Kidney (tissue), 14 donors: ENCODE results near the gene OAS3. TPM values are rescaled to one million over a fixed set of nuclear protein-coding genes. Genes with fewer than 3 reads are reported as not detected.
"Not testable (repeated sequence)": the region's sequence is repeated elsewhere in the genome, so short reads cannot be mapped to it uniquely, and the experiment has no call there.

Source experiments
- DNase-seq, 5 donors: peaks; one replicate each; pipeline ENCODE4 v3.0.0-alpha.2; 2013 to 2020
- FAIRE-seq: peaks from 2 replicates; lab custom pipeline; 2012; peaks lifted over from hg19 to GRCh38; lab: Jason Lieb, UNC
- H3K27ac ChIP-seq, 2 donors: one replicate each; pipeline ENCODE4 v1.7.0; 2013; ENCODE audit warnings: low read depth in 2 of 2, low read length in 2 of 2, inconsistent platforms in 1 of 2
- H3K27me3 ChIP-seq: one replicate; pipeline ENCODE4 v1.7.1; 2013; ENCODE audit warnings: low read length, inconsistent platforms; ENCODE audit not compliant: control insufficient read depth, insufficient read depth
- H3K36me3 ChIP-seq, 3 donors: one replicate each; pipeline versions ENCODE4 v1.7.0 to v1.7.1; 2013; ENCODE audit warnings: low read length in 3 of 3, control low read depth in 1 of 3, inconsistent platforms in 1 of 3; ENCODE audit not compliant: insufficient read depth in 3 of 3, control insufficient read depth in 2 of 3
- H3K4me1 ChIP-seq, 3 donors: one replicate each; pipeline versions ENCODE4 v1.7.0 to v1.7.1; 2013; ENCODE audit warnings: low read length in 3 of 3, inconsistent platforms in 1 of 3, low read depth in 1 of 3; ENCODE audit not compliant: control insufficient read depth in 2 of 3, insufficient read depth in 2 of 3
- H3K4me3 ChIP-seq, 3 donors: one replicate each; pipeline versions ENCODE4 v1.7.0 to v1.8.1; 2013; ENCODE audit warnings: low read length in 3 of 3, control low read depth in 1 of 3, inconsistent platforms in 1 of 3
- H3K9ac ChIP-seq, 3 donors: one replicate each; pipeline versions ENCODE4 v1.7.0 to v1.7.1; 2013; ENCODE audit warnings: low read length in 3 of 3, control low read depth in 1 of 3, inconsistent platforms in 1 of 3
- H3K9me3 ChIP-seq, 3 donors: one replicate each; pipeline versions ENCODE4 v1.7.0 to v1.7.1; 2013; ENCODE audit warnings: low read length in 3 of 3, control low read depth in 1 of 3, inconsistent platforms in 1 of 3; ENCODE audit not compliant: control insufficient read depth in 2 of 3, insufficient read depth in 1 of 3
- intact Hi-C: fragments of 100-400 bp; cut with DNase I; formaldehyde crosslinking; loops from one replicate; pipeline ENCODE4 v1.11.1; 2022
- polyA plus RNA-seq: library from polyadenylated mRNA; stranded (reverse); fragments of 350-450 nt; fragmentation: Illumina TruSeq; extraction: RNeasy Lipid Tissue Mini Kit (QIAGEN cat#74804); gene quantifications from one replicate; pipeline ENCODE4 v1.2.3, GENCODE V29; 2014; ENCODE audit warnings: low read depth, low replicate concordance; ENCODE audit not compliant: insufficient read depth
- total RNA-seq: library from RNA; stranded (reverse); fragmentation: NEBNext Ultra II Directional; extraction: Animal tissue kit (Norgen Biotek cat#: 25700); gene quantifications from one replicate; pipeline ENCODE4 v1.2.1, GENCODE V29; 2021
- TF ChIP-seq, protein P1 (sequence below): IDR thresholded peaks from 3 replicates; pipeline ENCODE4 v1.5.1; 2012; ENCODE audit warnings: mild to moderate bottlenecking, moderate library complexity, borderline replicate concordance; ENCODE audit not compliant: insufficient read depth; ENCODE audit errors: extremely low read depth
- donor health status: control.
- donor health status: control.
- donor health status: control.
- donor health status: control.
- donor health status: control.
- donor health status: DM: yes; HTN: yes; CAD: no.
- donor health status: Normal renal cell carcinoma (clear cell type).

Gene OAS3
- total and polyA plus RNA-seq, 2 donors from 2014 or later, result 2.5 to 15.6 TPM

DNA sequence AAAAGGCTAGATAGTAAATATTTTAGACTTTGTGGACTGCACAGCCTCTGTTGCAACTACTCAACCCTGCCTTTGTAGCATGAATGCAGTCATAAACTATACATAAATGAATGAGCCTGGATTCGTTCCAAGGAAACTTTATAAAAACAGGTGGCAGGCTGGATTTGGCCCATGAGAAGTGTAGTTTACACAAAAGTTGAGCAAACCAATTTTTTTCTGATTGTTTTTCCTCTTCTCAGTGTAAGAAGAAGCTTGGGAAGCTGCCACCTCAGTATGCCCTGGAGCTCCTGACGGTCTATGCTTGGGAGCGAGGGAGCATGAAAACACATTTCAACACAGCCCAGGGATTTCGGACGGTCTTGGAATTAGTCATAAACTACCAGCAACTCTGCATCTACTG, 22.0 kb upstream of the OAS3 start:
- no peak overlapping the region for H3K9ac ChIP-seq
- intact Hi-C loops, result no loop called here
- H3K4me1 ChIP-seq, result no peaks in the 10 kb centered on the region
- FAIRE-seq (no peak), DNase-seq (peak in 2 of 5 donors; percentile 49 to 68)
- TF ChIP-seq, protein P1, sequence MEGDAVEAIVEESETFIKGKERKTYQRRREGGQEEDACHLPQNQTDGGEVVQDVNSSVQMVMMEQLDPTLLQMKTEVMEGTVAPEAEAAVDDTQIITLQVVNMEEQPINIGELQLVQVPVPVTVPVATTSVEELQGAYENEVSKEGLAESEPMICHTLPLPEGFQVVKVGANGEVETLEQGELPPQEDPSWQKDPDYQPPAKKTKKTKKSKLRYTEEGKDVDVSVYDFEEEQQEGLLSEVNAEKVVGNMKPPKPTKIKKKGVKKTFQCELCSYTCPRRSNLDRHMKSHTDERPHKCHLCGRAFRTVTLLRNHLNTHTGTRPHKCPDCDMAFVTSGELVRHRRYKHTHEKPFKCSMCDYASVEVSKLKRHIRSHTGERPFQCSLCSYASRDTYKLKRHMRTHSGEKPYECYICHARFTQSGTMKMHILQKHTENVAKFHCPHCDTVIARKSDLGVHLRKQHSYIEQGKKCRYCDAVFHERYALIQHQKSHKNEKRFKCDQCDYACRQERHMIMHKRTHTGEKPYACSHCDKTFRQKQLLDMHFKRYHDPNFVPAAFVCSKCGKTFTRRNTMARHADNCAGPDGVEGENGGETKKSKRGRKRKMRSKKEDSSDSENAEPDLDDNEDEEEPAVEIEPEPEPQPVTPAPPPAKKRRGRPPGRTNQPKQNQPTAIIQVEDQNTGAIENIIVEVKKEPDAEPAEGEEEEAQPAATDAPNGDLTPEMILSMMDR, result no peak
- H3K27ac ChIP-seq, result no peak overlapping the region
- peaks cover 0 to 10% (median 0%) of the 10 kb centered on the region in 3 donors for H3K9me3 ChIP-seq
- H3K4me3 ChIP-seq, result no peak overlapping the region
- no peaks in the 10 kb centered on the region for H3K27me3 ChIP-seq
- H3K36me3 ChIP-seq, result peaks cover 0 to 9% (median 6%) of the 10 kb centered on the region in 3 donors

DNA sequence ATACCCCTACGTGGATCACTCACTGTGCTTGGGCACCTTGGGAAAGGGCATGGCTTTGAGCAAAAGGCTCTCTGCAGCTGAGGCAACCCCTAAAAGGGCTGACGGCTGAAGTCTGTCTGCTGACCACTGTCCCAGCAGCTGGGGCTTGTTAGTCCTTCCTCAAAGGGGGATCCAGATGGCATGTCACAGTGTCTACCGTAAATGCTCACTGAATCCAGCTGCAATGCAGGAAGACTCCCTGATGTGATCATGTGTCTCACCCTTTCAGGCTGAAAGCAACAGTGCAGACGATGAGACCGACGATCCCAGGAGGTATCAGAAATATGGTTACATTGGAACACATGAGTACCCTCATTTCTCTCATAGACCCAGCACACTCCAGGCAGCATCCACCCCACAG, 19.2 kb upstream of the OAS3 start:
- TF ChIP-seq, protein P1, result no peak
- no peak for FAIRE-seq

DNA sequence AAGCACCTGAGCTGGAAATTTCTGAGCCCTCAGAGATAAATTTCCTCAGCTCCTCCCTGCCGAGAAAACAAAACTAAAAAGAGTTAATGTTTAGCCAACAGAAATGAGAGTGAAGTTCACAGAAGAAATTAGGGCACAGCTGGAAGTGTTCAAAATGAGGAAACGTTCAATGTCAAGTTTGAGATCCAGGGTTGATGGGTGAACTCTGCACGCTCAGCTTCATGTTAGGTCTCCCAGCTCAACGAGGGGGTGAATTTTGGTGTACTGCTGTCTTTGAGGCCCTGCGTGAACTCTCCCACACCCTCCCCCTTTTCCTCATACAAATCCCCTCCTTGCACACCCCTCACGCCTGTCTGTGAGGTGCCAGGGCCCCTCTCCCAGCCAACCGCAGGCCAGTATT, 13.3 kb upstream of the OAS3 start:
- Histone ChIP-seq H3K27me3 (no peaks in the 10 kb centered on the region), H3K36me3 (no peaks in the 10 kb centered on the region), H3K4me1 (peaks cover 0 to 3% (median 0%) of the 10 kb centered on the region in 3 donors), H3K9me3 (no peaks in the 10 kb centered on the region), H3K4me3 (peak overlapping the region in 2 of 3 donors; percentile 35 to 40), H3K9ac (no peak overlapping the region), H3K27ac (peak overlapping the region; percentile 61 to 78)
- intact Hi-C loops, result no loop called here
- FAIRE-seq (no peak), DNase-seq (peak in 3 of 5 donors; percentile 32 to 88 (median 61))
- TF ChIP-seq, protein P1, result no peak

More for the DNA sequence above, 19.2 kb upstream of the OAS3 start:
- Histone ChIP-seq H3K9me3 (no peaks in the 10 kb centered on the region), H3K4me3 (no peak overlapping the region), H3K36me3 (peaks cover 0 to 9% (median 3%) of the 10 kb centered on the region in 3 donors), H3K9ac (no peak overlapping the region), H3K4me1 (no peaks in the 10 kb centered on the region), H3K27ac (no peak overlapping the region), H3K27me3 (no peaks in the 10 kb centered on the region)
- intact Hi-C loops, result no loop called here
- DNase-seq, result peak in 3 of 5 donors; percentile 15 to 80 (median 25)

DNA sequence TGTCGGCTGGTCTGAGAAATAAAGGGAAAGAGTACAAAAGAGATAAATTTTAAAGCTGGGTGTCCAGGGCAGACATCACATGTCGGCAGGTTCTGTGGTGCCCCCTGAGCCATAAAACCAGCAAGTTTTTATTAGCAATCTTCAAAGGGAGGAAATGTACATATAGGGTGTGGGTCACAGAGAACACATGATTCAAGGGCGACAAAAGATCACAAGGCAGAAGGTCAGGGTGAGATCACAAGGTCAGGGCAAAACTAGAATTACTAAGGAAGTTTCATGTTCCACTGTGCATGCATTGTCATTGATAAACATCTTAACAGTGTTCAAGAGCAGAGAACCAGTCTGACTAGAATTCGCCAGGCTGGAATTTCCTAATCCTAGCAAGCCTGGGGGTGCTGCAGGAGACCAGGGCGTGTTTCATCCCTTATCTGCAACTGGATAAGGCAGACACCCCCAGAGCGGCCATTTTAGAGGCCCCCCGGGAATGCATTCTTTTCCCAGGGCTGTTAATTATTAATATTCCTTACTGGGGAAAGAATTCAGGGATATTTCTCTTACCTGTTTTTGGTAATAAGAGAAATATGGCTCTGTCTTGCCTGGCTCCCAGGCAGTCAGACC, 11.7 kb upstream of the OAS3 start:
- H3K27me3 ChIP-seq, H3K36me3 ChIP-seq, intact Hi-C loops, FAIRE-seq, DNase-seq, H3K9me3 ChIP-seq, H3K4me1 ChIP-seq, H3K4me3 ChIP-seq, H3K27ac ChIP-seq, H3K9ac ChIP-seq: not testable (repeated sequence)
